Gastrocnemius medialis (tissue), 4 donors: ENCODE results near the gene IRF2. TPM values are rescaled to one million over a fixed set of nuclear protein-coding genes. Genes with fewer than 3 reads are reported as not detected.

ENCODE experiments used
- ATAC-seq, 2 donors: fragments of 150-250 bp; one replicate each; pipeline ENCODE4 v1.9.1; 2016
- DNase-seq, 2 donors: peaks; one replicate each; pipeline ENCODE4 v3.0.0-alpha.2; 2019
- H3K27ac ChIP-seq, 4 donors: fragments of 200-600 bp; sonication (generic); 1 replicate in 1 of 4; 2 replicates in 3 of 4; pipeline ENCODE4 v1.5.1; 2016 to 2018; ENCODE audit warnings: mild to moderate bottlenecking in 2 of 4, moderate library complexity in 1 of 4
- H3K27me3 ChIP-seq, 3 donors: fragments of 200-600 bp; sonication (generic) in 2 of 3; 1 replicate in 1 of 3; 2 replicates in 2 of 3; pipeline versions ENCODE4 v1.5.1 to v1.6.0; 2016 to 2019; ENCODE audit warnings: mild to moderate bottlenecking in 1 of 3, moderate library complexity in 1 of 3
- H3K36me3 ChIP-seq, 2 donors: fragments of 200-600 bp; sonication (generic) in 1 of 2; one replicate each; pipeline ENCODE4 v1.5.1; 2017 to 2018
- H3K4me1 ChIP-seq, 2 donors: fragments of 200-600 bp; sonication (generic) in 1 of 2; one replicate each; pipeline ENCODE4 v1.5.1; 2016 to 2017; ENCODE audit warnings: mild to moderate bottlenecking in 2 of 2
- H3K4me3 ChIP-seq, 4 donors: fragments of 200-600 bp; sonication (generic) in 3 of 4; 1 replicate in 1 of 4; 2 replicates in 3 of 4; pipeline ENCODE4 v1.5.1; 2016 to 2019; ENCODE audit warnings: mild to moderate bottlenecking in 2 of 4
- H3K9me3 ChIP-seq, 3 donors: fragments of 200-600 bp; sonication (generic) in 2 of 3; 1 replicate in 1 of 3; 2 replicates in 2 of 3; pipeline ENCODE4 v1.5.1; 2016 to 2019
- POLR2A ChIP-seq, 2 donors: fragments of 450-650 bp; IDR thresholded peaks; one replicate each; pipeline ENCODE4 v1.6.1; 2017; ENCODE audit warnings: antibody characterized with exemption in 2 of 2, mild to moderate bottlenecking in 2 of 2, moderate library complexity in 2 of 2
- in situ Hi-C, 4 donors: fragments of 200-750 bp; cut with MboI; loops; one replicate each; pipeline versions ENCODE4 v1.15.0 to v1.8.0; 2017; ENCODE audit warnings: low sequenced_read_pairs in 4 of 4
- intact Hi-C: fragments of 100-400 bp; cut with DNase I; formaldehyde crosslinking; loops from one replicate; pipeline ENCODE4 v1.15.1; 2023; ENCODE audit warnings: low total_unique reads
- total RNA-seq, 4 donors: library from RNA; depleted of rRNA; stranded (reverse); fragments of >200 nt; gene quantifications; one replicate each; pipeline versions ENCODE4 v1.1.0 to v1.2.3, GENCODE V29; 2016
- TF ChIP-seq, protein P1 (sequence below), 5 experiments: fragments of 450-650 bp in 3 of 5; fragments of 200-600 bp in 2 of 5; sonication (generic) in 2 of 5; IDR thresholded peaks in 4 of 5; conservative IDR thresholded peaks in 1 of 5; 1 replicate in 4 of 5; 2 replicates in 1 of 5; pipeline ENCODE4 v1.5.1; 2016 to 2019; ENCODE audit warnings: antibody characterized with exemption in 5 of 5, mild to moderate bottlenecking in 3 of 5, moderate library complexity in 3 of 5

IRF2 gene
- total RNA-seq, 4 donors from 2014 or later, result 20.9 to 37.1 (median 32.8) TPM

DNA sequence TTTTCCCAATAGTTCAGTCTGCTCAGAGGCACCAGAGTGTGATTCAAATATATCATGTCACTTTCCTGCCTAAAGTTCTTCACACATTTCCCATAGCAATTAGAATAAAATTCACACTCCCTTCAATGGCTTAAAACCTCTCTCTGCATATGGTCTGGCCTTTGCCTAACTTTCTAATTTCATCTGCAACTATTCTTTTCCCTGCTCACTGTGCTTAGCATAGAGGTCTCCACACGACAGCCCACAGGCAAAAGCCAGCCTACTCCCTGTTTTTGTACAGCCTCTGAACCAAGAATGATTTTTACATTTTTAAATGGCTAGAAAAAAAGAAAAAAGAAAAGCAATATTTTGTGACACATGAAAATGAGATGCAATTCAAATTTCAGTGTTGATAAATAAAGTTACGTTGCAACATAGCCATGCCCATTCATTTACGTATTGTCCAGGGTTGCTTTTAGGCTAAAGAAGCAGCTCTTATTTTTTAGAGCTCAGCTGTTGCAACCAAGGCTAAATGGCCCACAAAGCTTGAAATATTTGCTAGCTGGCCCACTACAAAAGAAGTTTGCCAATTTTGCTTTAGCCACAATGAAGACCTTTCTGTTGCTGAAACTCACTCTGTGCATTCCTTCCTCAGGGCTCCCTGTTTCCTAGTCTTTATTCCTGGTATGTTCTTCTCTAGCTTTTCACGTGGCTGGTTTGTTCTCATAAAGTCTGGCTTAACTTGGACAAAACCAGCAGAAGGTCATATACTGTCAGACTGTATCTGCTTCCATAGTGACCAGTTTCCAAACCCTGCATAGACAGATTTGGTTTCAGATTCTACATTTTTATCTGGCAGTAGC is 26.6 kb upstream of the IRF2 start:
- Histone ChIP-seq H3K4me3 (no peak overlapping the region), H3K27ac (no peak overlapping the region), H3K9me3 (no peaks in the 10 kb centered on the region), H3K36me3 (no peaks in the 10 kb centered on the region), H3K4me1 (peaks cover 0 to 2% of the 10 kb centered on the region in 2 donors), H3K27me3 (no peaks in the 10 kb centered on the region)
- no peak for DNase-seq
- ATAC-seq, result no peak
- intact Hi-C loops, result no loop called here
- in situ Hi-C loops, result no loop called here
- TF ChIP-seq, protein P1, sequence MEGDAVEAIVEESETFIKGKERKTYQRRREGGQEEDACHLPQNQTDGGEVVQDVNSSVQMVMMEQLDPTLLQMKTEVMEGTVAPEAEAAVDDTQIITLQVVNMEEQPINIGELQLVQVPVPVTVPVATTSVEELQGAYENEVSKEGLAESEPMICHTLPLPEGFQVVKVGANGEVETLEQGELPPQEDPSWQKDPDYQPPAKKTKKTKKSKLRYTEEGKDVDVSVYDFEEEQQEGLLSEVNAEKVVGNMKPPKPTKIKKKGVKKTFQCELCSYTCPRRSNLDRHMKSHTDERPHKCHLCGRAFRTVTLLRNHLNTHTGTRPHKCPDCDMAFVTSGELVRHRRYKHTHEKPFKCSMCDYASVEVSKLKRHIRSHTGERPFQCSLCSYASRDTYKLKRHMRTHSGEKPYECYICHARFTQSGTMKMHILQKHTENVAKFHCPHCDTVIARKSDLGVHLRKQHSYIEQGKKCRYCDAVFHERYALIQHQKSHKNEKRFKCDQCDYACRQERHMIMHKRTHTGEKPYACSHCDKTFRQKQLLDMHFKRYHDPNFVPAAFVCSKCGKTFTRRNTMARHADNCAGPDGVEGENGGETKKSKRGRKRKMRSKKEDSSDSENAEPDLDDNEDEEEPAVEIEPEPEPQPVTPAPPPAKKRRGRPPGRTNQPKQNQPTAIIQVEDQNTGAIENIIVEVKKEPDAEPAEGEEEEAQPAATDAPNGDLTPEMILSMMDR (IDR thresholded peaks at IDR 0.05 in 4 of 5, conservative IDR thresholded peaks at IDR 0.05 in 1 of 5), result no peak
- TF ChIP-seq POLR2A (IDR thresholded peaks at IDR 0.05), result no peak

DNA sequence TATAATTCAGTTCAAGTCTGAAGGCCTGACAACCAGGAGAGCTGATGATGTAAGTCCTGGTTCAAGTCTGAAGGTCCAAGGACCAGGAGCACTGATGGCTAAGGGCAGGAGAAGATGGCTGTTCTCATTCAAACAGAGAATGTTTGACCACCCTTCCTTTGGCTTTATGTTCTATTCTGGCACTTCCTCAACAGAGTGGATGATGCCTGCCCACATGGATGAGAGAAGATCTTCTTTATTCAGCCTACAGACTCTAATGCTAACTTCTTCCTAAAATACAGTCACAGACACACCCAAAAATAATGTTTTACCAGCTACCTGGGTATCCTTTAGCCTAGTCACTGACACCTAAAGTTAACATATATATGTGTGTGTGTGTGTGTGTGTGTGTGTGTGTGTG is 25.6 kb upstream of the IRF2 start:
- no peak for TF ChIP-seq POLR2A (IDR thresholded peaks at IDR 0.05)
- TF ChIP-seq, protein P1 (IDR thresholded peaks at IDR 0.05 in 4 of 5, conservative IDR thresholded peaks at IDR 0.05 in 1 of 5), result no peak
- DNase-seq (no peak), ATAC-seq (no peak)
- no peak overlapping the region for H3K27ac ChIP-seq
- H3K4me1 ChIP-seq, result no peaks in the 10 kb centered on the region
- in situ Hi-C loops (no loop called here), intact Hi-C loops (no loop called here)
- H3K36me3 ChIP-seq, result no peaks in the 10 kb centered on the region
- H3K9me3 ChIP-seq, result no peaks in the 10 kb centered on the region
- H3K27me3 ChIP-seq, result no peaks in the 10 kb centered on the region
- no peak overlapping the region for H3K4me3 ChIP-seq

DNA sequence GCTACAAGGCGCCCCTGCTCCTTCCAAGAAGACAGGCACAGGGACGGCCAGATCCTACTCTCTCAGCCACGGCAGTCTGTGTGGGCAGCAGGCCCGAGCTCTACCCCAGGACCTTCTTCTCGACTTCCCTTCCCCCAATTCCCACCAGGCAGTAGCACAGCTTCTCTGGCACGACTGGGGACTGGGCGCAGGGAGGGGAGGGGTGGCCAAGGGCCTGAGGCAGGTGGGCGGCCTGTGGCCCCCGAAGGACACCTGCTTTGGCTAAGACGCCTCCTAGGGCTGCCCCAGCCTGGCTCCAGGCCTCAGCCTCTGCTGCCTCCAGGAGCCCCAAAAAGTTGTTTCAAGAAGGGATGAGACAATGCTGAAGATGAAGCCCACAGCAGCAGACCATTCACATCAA is 24.2 kb upstream of the IRF2 start:
- DNase-seq (no peak), ATAC-seq (no peak)
- H3K27ac ChIP-seq, result no peak overlapping the region
- no peaks in the 10 kb centered on the region for H3K9me3 ChIP-seq
- no peaks in the 10 kb centered on the region for H3K36me3 ChIP-seq
- H3K27me3 ChIP-seq, result no peaks in the 10 kb centered on the region
- H3K4me1 ChIP-seq, result no peaks in the 10 kb centered on the region
- intact Hi-C loops, result no loop called here
- TF ChIP-seq, protein P1 (IDR thresholded peaks at IDR 0.05 in 4 of 5, conservative IDR thresholded peaks at IDR 0.05 in 1 of 5), result no peak
- no peak for TF ChIP-seq POLR2A (IDR thresholded peaks at IDR 0.05)
- in situ Hi-C loops, result no loop called here
- H3K4me3 ChIP-seq, result no peak overlapping the region

DNA sequence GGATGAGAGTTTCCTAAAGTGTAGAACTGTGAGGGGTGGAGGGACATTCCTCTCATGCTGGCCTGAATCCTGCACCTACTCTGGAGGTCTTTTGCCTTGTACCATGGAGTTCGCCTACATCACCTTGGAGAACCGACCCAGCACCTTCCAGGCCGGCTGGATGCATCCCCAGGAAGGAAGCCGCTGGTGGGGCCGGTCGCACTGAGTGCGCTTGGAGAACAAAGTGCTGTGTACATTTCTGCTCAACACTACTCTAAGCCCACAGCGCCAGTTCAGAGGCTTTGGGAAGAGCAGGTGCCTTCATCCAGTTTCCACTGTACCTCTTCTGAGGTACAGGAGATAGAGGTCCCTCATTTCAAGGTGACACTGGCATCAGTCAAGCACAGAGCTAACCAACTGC is 15.4 kb upstream of the IRF2 start:
- intact Hi-C loops (no loop called here), in situ Hi-C loops (loop anchor here in 2 of 4 donors (5.0 to 10.0 kb wide), 2 partner anchors 43 to 45 kb away; no protein-coding TSS in a partner anchor)
- DNase-seq (no peak), ATAC-seq (no peak)
- Histone ChIP-seq H3K27ac (no peak overlapping the region), H3K4me1 (no peaks in the 10 kb centered on the region), H3K9me3 (no peaks in the 10 kb centered on the region), H3K36me3 (no peaks in the 10 kb centered on the region), H3K27me3 (no peaks in the 10 kb centered on the region), H3K4me3 (no peak overlapping the region)
- TF ChIP-seq POLR2A (IDR thresholded peaks at IDR 0.05), result no peak
- TF ChIP-seq, protein P1 (IDR thresholded peaks at IDR 0.05 in 4 of 5, conservative IDR thresholded peaks at IDR 0.05 in 1 of 5), result no peak
